Endothelial cell (in vitro differentiated cells): ENCODE data around the gene GPR158. TPM values are rescaled to one million over a fixed set of nuclear protein-coding genes. Genes with fewer than 3 reads are reported as not detected.
A peak's percentile ranks its signal among the peaks of the same experiment; 100 is the strongest.

ENCODE experiments used
- DNase-seq: peaks from one replicate; pipeline ENCODE4 v3.0.0; 2021; ENCODE audit warnings: low spot score
- H3K27ac Mint-ChIP-seq: one replicate; pipeline ENCODE4 v1.8.0; 2021; ENCODE audit warnings: mixed read lengths, inconsistent platforms; ENCODE audit not compliant: unreplicated experiment
- H3K27me3 Mint-ChIP-seq: one replicate; pipeline ENCODE4 v1.8.0; 2021; ENCODE audit warnings: mild to moderate bottlenecking, moderate library complexity, mixed read lengths, inconsistent platforms; ENCODE audit not compliant: unreplicated experiment
- H3K36me3 Mint-ChIP-seq: one replicate; pipeline ENCODE4 v1.8.0; 2021; ENCODE audit warnings: mild to moderate bottlenecking, low read depth, mixed read lengths, inconsistent platforms; ENCODE audit not compliant: unreplicated experiment
- H3K4me1 Mint-ChIP-seq: one replicate; pipeline ENCODE4 v1.8.0; 2021; ENCODE audit warnings: mild to moderate bottlenecking, mixed read lengths, inconsistent platforms; ENCODE audit not compliant: unreplicated experiment
- H3K4me3 Mint-ChIP-seq: one replicate; pipeline ENCODE4 v1.8.0; 2021; ENCODE audit warnings: mild to moderate bottlenecking, mixed read lengths, inconsistent platforms; ENCODE audit not compliant: unreplicated experiment
- H3K9me3 Mint-ChIP-seq: one replicate; pipeline ENCODE4 v1.8.0; 2021; ENCODE audit warnings: mixed read lengths, inconsistent platforms; ENCODE audit not compliant: unreplicated experiment
- total RNA-seq: library from RNA; stranded (reverse); fragmentation: NEBNext Ultra II Directional; extraction: Animal tissue kit (Norgen Biotek cat#: 25700); gene quantifications from one replicate; pipeline ENCODE4 v1.2.1, GENCODE V29; 2021; ENCODE audit not compliant: unreplicated experiment
- TF ChIP-seq, protein P1 (sequence below): fragments of 200-600 bp; sonication (generic); IDR thresholded peaks from one replicate; pipeline ENCODE4 v1.5.0; 2021; ENCODE audit warnings: antibody characterized with exemption; ENCODE audit not compliant: unreplicated experiment

Gene GPR158
- total RNA-seq, 1 donor from 2014 or later: 0.13 TPM

DNA sequence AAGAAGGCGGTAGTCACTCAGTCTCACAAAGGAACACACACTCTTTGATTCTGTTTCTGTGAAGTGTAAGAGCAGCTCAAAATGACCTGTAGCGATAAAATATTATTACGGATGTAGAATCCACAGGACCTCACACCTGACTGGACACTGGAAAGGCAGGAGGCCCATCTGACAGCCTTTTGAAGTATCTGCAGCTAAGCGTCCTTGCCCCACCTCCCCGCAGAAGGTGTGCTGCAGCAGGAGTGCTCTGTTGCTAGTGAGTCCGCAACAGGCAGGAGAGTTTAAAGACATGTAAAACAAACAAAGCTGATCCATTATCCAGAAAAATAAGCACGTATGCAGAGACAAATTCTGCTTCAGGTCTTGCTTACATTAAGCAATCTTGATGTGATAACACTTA is 355.5 kb downstream of the GPR158 start:
- Mint-ChIP-seq H3K27me3 (no peaks in the 10 kb centered on the region), H3K9me3 (no peaks in the 10 kb centered on the region), H3K4me3 (no peak overlapping the region), H3K36me3 (no peaks in the 10 kb centered on the region), H3K27ac (no peak overlapping the region), H3K4me1 (no peaks in the 10 kb centered on the region)
- DNase-seq: no peak
- TF ChIP-seq, protein P1, sequence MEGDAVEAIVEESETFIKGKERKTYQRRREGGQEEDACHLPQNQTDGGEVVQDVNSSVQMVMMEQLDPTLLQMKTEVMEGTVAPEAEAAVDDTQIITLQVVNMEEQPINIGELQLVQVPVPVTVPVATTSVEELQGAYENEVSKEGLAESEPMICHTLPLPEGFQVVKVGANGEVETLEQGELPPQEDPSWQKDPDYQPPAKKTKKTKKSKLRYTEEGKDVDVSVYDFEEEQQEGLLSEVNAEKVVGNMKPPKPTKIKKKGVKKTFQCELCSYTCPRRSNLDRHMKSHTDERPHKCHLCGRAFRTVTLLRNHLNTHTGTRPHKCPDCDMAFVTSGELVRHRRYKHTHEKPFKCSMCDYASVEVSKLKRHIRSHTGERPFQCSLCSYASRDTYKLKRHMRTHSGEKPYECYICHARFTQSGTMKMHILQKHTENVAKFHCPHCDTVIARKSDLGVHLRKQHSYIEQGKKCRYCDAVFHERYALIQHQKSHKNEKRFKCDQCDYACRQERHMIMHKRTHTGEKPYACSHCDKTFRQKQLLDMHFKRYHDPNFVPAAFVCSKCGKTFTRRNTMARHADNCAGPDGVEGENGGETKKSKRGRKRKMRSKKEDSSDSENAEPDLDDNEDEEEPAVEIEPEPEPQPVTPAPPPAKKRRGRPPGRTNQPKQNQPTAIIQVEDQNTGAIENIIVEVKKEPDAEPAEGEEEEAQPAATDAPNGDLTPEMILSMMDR: no peak

DNA sequence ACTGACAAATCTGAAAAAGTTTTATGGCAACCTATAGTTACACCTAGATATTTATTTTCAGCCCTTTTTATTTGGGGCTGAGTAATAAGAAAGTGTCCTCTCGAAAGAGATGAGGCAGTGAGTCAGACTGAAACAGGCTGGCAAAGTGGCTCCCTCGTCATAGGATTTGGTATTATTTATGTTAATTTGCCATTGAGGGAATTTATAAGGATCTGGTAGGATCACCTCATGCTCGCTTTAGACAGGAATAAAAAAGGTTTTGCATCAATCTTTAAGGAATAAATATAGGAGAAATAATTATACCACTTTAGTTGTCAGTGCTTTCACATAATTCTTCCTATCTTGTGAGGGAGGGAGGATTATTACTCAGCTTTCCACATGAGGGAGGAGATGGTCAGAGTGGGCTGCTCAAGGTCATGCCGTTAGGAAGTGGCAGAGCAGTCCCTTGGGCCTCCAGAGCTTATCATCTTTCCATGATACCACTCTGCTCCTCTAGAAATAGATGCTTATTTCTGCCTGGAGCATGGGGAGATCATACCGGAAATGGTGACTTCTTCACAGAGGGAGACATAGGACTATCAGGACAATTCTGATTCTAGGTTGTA is 356.8 kb downstream of the GPR158 start:
- Mint-ChIP-seq H3K27me3 (no peaks in the 10 kb centered on the region), H3K27ac (no peak overlapping the region), H3K4me1 (no peaks in the 10 kb centered on the region), H3K36me3 (no peaks in the 10 kb centered on the region), H3K4me3 (no peak overlapping the region), H3K9me3 (no peaks in the 10 kb centered on the region)
- no peak for DNase-seq
- TF ChIP-seq, protein P1: no peak

DNA sequence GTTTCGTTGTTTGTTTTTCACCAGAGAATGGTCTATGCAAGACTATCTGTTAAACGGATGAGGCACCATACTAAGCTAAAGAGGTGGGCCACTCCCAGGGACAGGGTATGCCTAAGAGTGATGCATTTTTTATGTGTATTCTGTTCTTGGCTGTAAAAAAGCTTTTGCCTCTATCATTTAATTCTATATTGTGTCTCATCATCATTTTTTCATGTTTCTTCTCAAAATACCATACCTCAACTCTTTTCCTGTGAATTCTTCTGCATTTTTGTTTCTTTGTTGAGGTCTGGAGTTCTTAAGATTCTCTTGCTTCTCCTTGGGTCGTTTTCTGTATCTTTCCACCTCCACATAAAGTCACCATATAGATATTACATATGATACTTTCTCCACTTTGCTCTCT is 357.4 kb downstream of the GPR158 start:
- TF ChIP-seq, protein P1: no peak
- H3K27ac Mint-ChIP-seq: no peak overlapping the region
- H3K36me3 Mint-ChIP-seq: no peaks in the 10 kb centered on the region
- no peaks in the 10 kb centered on the region for H3K27me3 Mint-ChIP-seq
- H3K9me3 Mint-ChIP-seq: no peaks in the 10 kb centered on the region
- no peak for DNase-seq
- H3K4me3 Mint-ChIP-seq: no peak overlapping the region
- no peaks in the 10 kb centered on the region for H3K4me1 Mint-ChIP-seq

DNA sequence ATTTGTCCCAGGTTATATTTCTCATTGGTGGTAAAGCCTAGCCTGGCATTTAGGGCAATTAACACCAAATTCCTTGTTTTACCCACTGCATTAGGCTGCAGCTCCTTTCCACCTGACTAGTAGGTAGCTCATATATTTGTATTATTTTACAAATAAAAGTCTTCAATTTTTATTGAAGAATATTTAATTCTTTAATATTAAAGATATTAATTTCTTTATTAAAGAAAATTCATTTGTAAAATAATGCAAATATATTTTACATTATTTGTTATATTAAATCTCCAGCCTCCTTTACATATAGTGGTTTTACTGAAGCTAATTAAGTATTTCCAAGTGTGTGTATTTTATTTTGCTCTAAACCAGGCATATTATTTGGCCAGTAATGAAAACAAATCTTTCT is 361.2 kb downstream of the GPR158 start:
- H3K36me3 Mint-ChIP-seq: no peaks in the 10 kb centered on the region
- H3K27me3 Mint-ChIP-seq: no peaks in the 10 kb centered on the region
- no peak overlapping the region for H3K4me3 Mint-ChIP-seq
- H3K9me3 Mint-ChIP-seq: no peaks in the 10 kb centered on the region
- DNase-seq: no peak
- no peak overlapping the region for H3K27ac Mint-ChIP-seq
- H3K4me1 Mint-ChIP-seq: no peaks in the 10 kb centered on the region
- TF ChIP-seq, protein P1: no peak

DNA sequence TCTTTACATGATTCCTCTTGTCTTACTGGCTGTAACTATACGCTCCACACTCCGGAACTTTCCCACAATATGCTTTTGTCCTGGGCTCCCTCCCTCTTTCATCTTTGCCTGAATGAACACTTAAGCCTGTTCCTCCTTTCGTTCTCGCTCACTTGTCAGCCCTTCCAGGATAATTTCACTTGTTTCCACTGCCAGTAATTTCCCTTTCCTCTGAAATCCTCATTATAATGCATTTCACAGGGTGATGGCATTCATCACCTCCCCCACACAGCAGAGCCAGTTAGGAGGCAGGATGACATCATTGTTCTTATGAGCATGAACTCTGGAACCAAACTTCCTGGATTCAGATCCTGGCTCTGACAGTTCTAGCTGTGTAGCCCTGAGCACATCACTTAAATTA is 372.6 kb downstream of the GPR158 start:
- H3K4me3 Mint-ChIP-seq: no peak overlapping the region
- no peaks in the 10 kb centered on the region for H3K9me3 Mint-ChIP-seq
- H3K36me3 Mint-ChIP-seq: no peaks in the 10 kb centered on the region
- TF ChIP-seq, protein P1: no peak
- no peaks in the 10 kb centered on the region for H3K27me3 Mint-ChIP-seq
- H3K27ac Mint-ChIP-seq: peak overlapping the region; percentile 30
- DNase-seq: peak; percentile 15
- peaks cover 35% of the 10 kb centered on the region for H3K4me1 Mint-ChIP-seq
